ENCODE measurements around the gene HILPDA.
A peak's percentile ranks its signal among the peaks of the same experiment; 100 is the strongest.

Gene HILPDA, protein sequence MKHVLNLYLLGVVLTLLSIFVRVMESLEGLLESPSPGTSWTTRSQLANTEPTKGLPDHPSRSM

GRCh38 chr7:128455543-128456254, at the start of gene HILPDA:
Gene HILPDA (plus strand): TSS chr7:128455878. CDS start chr7:128457269, 1,391 bp downstream.
- peak; percentile 95 for DNase-seq (ENCODE audit: low read depth)

GRCh38 chr7:128406314-128407232, 49.1 kb upstream of the HILPDA start:
- no peak for DNase-seq (ENCODE audit: low read depth)

- DNase-seq (ENCODE audit: low read depth), result no peak
These were observed 48.5 kb upstream of the HILPDA start for GRCh38 chr7:128407233-128407589.

DNA sequence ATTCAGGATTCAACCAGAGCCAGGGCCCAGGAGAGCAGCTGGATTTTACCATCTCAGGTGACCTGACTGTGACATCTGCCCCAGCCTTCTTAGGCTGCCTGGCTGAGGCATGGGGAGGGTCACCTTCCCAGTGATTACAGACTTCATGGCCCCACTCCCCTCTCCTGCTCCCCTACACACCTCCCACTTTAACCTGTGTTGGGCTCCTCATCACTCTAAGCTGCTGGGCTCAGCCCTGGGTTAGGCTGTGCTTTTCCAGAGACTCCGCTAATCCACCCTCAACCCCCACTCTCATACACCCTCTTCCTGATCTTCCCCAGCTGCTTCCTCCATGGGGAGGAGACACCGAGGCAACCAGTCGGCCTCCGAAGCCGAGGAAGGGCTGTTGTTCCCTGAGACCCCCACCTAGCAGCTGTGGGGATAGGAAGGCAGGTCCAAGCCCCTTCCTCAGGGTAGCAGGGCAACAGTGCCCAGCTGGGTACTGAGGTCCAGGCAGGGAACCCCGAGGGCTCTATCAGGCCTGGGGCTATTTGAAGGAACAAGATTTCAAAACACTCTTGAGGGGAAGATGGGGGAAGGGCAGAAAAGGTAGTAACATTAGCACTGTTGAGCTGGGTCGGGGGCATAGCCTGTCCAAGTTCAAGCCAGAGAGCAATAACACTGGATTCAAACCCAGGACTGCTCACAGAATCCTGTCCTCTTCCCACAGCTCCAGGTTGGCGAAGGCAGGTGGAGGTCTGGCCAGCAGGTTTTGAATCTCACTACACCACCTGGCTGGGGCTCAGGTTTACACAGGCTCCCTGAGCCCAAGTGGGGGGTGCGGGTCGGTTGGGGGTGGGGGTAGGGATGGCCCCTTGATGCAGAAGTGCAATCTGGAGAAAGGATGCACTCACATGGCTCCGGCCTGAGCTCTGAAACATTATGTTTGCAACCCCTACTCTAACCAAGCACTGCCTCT, 47.6 kb upstream of the HILPDA start:
- DNase-seq (ENCODE audit: low read depth), result no peak

DNA sequence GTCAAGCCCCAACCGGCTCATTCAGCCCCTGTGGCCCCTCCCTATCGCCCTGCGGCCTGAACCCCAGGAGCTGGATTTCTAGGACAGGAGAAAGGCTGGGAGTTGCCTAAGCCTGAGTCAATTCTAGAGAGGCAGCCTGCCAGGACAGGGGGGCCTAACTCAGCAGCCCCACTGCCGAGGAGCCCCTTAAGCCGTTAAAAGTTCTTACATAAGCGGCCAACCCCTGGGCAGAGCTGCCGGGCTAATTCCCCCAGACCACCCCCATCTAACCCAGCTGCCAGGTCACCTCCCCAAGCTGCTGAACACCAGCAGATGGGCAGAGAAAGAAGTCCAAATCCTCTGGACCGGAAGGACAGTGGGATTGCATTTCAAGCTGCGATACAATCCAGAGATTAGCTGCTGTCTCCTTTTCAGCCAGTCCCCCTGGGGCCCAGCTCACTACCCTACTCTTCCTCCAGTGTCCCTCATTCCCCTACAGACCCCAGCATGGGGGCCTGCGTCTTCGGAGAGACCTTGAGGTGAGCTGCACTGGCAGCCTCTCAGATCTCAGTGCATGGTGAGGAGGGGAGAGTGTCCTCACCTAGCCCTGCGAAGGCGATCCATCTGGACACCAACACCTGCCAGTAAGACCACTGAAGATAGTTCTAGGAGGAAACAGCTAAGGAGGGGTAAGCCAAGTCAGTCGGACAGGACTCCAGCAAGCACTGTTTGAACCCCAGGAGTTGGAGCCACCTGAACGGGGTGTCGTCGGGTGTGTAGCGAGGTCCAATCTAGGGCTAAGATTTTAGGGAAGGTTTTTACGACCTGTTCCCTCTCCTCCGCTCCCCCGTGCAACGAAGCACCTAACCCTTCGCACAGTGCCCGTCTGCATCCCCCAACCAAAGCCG, 46.7 kb upstream of the HILPDA start:
- no peak for DNase-seq (ENCODE audit: low read depth)

DNA sequence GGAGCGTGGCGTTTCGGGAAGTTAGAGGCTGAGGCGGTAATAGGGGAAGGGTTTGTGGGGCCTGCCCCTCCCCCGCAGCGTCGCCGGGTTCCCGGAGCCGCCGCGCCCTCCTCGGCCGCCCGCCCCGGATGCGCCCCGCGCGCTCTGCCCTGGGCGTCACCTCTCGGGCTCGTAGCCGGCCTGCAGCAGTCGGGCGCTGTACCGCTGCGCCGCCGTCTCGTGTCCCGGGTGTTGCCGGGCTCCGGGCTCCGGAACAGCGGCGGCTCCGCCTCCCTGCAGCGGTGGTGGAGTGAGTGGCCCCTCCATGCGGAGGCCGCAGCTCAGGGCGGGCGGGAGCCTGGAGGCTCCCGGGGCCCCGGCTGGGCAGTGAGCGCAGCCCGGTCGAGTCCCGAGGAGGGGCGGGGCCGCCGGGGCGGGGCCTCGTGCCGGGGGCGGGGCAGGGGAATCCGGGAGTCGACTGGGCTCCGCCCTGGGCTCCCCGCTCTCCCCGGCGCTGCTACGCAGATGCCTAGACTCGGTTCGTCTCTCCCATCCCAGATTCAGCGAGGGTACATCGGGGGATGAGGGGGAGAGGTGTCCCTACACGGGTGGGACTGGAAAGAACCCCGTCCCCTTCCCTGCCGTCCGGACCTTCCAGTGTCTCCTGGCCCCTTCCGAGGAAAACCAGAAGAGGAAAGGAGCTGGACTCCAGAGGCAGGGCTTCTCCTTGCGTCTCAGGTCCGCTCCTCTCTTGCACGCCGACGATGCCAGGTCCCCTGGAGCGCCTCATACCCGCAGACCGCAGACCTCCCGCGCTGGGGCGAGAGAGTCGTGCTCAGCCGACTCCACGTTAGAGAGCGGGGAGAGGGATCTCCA, 45.9 kb upstream of the HILPDA start, which contains the start of gene IMPDH1:
TSS of gene IMPDH1 (minus strand) at position 387 of the 855 bp plus-strand sequence. CDS start at position 306, 81 bp downstream.
- peak; percentile 62 for DNase-seq (ENCODE audit: low read depth)

GRCh38 chr7:128410451-128410753, 45.3 kb upstream of the HILPDA start:
- no peak for DNase-seq (ENCODE audit: low read depth)

DNA sequence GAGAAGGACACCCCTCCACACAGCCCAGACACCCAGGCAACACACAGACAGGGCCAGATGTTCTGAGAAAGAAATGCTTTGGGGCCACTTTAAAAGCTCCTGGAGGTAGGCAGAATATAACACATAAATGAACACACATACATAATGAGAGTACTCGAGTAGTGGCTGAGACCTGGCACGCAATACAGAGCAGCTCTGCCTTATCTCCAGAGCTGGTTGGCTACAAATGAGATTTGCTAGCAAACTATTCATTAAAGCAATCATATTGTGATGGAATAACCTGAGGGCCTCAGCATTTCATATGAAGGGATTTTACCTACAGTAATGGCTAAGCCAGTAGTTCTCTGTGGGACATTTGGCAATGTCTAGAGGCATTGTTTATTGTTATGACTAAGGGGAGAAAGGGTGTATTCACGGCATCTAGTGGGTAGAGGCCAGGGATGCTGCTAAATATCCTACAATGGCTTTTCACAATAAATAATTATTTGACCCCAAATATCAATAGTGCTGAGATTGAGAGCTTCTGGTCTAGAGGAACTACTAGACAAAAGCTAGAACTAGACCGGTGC, 40.4 kb upstream of the HILPDA start:
- DNase-seq (ENCODE audit: low read depth), result no peak

DNA sequence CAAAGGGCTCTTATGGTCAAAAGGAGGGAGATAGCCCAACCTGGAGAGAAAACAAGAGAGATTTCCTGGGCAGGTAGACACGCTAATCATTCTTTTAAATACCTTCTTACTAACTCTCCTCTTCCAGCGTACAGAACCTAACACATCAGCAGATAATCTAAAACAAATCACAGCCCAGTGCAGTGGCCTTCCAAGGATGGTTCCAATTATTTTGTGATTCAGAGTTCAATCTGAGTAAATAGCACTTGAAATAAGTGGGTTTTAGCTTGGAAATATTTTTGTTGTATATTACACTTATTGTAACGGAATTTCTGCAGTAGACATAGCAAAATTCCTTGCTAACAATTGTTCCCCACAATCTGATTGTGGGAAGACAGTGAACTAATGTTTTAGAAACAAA, 38.6 kb upstream of the HILPDA start:
- DNase-seq (ENCODE audit: low read depth), result no peak

GRCh38 chr7:128419257-128419656, 36.4 kb upstream of the HILPDA start:
- no peak for DNase-seq (ENCODE audit: low read depth)

DNA sequence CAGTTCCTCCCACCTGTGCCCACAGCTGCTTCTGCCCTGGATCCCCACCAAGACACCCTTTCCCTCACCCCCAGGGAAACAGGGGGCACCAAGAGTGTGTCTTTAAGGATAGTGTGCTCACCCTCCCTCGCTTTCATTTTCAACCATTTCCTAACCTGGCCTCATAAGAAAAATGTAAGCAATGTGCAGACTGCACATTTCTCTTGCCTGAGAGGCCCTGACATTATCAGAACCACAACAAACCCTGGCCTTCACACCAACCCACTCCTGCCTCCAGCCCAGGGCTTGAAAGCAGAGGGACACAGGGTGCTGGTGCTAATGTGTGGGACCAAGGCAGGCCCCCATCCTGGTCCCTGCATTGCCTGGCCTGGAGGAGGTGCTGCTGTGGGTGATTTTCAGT, 34.9 kb upstream of the HILPDA start:
- no peak for DNase-seq (ENCODE audit: low read depth)

DNA sequence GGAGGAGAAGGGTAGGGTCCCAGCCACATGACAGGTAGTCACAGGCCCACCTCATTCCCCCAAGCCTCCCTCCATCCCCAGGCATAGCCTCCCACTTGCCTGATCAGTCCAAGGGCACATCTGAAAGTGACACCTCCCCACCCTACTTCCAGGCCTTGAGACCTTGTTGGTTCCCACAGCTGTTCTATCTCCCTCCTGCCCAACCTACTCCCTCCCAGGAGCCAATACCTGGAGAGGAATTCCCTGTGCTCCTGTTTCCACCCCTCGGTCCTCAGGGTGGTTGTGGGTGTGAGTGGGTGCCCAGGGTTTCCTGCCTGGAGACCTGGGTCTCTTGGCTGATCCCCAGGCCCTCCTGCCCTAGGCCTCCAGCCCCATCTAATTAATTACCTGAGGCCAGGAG, 34.3 kb upstream of the HILPDA start:
- DNase-seq (ENCODE audit: low read depth), result no peak

DNA sequence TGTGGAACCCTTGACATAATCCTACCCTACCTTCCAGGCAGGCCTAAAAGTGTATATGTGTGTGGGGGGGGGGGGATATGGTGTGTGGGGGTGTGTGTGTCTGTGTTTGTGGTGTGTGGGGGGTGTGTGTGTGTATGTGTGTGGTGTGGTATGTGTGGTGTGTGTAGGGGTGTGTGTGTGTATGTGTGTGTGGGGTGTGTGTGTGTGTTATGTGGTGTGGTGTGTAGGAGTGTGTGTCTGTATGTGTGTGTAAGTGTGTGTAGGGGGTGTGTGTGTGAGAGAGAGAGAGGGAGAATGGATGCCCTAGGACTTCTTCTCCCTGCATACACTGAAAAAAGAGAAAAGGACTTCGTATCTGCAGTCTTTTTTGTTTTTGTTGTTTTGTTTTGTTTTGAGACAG, 33.6 kb upstream of the HILPDA start:
- no peak for DNase-seq (ENCODE audit: low read depth)

DNA sequence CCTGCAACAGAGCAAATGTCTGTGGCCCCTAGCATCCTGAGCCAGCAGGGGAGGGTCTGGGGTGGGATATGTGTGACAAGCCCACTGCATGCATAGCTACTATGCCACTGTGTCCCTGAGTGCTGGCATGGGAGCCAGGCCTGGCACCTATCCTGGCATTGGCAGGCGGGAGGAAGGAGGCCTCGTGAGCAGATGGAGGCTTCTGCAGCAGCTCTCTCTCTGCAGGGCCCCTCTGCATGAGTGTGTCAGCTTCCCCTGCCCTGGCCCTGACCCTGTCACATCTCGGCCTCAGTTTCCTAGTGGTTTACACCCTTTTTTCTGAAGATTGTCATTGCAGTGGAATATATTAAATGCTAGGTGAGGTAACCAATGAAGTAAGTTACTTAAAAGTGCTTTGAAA, 32.8 kb upstream of the HILPDA start:
- no peak for DNase-seq (ENCODE audit: low read depth)

GRCh38 chr7:128424686-128425275, 30.9 kb upstream of the HILPDA start:
- DNase-seq (ENCODE audit: low read depth), result no peak

GRCh38 chr7:128425850-128426249, 29.8 kb upstream of the HILPDA start:
- DNase-seq (ENCODE audit: low read depth), result no peak

DNA sequence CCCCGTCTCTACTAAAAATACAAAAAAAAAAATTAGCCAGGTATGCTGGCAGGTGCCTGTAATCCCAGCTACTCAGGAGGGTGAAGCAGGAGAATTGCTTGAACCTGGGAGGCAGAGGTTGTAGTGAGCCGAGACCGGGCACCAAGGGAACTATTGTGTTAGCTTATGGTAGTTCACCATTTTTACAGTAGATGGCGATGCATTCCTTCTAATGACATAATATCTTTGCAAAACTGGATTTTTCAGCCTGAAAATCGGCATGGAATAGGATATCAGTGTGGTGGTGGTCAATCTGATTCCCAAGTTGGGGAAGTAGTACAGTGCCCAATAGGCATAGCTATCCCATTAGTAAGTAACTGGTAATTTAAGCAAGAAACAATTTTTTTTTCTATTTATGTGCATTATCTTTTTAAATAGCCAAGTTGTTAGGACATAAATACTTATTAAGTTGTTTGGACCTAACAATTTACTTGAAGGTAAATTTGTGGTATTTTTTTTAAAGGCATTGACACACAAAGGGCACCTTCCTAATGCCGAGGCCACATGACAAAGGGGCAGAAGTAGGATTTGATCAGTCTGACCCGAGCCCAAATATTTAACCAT, 28.3 kb upstream of the HILPDA start:
- DNase-seq (ENCODE audit: low read depth), result no peak

DNA sequence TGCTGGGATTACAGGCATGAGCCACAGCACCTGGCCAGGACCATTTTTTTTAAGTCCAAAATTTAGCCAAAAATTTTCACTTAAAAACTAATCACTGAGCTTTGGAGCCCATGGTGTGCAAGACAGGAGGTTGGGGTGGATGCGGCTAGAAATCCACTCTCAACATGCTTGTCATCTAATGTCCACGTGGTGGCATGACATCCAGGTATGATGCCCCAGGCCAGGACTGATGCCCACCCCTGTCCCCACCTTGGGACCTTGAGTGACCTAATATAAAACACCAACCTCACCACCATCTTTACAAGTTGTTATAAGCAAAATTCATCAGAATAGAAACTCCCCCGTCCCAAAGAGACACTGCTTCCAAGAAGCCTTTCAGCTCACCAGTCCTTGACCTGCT, 25.5 kb upstream of the HILPDA start:
- no peak for DNase-seq (ENCODE audit: low read depth)

DNA sequence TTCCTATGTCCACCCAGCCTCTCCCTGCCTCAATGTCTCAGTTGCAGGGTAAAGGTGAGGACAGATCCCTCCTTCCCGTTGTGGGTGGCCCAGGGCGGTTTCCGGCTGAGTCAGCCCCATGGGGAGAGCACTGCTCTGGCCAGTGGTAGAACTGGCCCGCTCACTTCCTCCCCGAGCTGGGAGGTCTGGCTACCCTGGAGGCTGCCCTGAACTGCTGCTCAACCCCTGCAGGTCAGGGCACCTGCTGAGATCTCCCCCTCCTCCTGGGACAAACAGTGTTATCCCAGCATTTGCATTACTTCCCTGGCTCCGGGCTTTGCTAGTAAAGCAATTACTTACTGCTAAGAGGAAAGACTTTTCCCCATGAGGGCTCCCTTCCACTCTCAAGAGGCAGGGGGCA, 24.5 kb upstream of the HILPDA start:
- no peak for DNase-seq (ENCODE audit: low read depth)
